Left hindlimb (tissue), 1 donor: ENCODE measurements around the gene EFHC2.

Experiments used
- DNase-seq: peaks from one replicate; pipeline ENCODE4 v3.0.0-alpha.2; 2018

Gene EFHC2, protein sequence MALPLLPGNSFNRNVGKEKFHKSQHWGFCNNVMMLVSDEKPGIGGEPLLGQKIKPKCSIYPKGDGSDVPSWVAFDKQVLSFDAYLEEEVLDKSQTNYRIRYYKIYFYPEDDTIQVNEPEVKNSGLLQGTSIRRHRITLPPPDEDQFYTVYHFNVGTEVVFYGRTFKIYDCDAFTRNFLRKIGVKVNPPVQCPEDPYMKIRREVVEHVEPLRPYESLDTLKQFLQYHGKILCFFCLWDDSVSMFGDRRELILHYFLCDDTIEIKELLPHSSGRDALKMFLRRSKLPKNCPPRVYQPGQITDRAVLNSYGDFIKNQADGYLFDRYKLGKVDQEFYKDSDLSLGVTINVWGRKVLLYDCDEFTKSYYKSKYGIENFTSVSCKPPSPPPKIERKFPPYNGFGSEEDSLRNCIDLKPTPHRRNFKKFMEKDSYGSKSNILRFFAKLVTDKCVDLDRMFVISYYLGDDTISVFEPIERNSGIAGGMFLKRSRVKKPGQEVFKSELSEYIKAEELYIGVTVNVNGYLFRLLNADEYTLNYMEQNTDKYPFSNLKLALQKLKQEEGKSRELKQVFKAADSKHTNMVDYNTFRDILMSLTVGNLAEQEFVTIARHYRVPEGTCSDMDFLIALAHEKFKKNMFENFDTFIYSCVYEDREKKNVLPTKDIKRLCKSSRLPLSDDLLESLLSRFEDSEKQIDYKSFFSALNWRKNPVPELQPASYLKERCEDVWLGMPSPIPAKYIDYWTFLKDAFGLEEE

GRCh38 chrX:44343412-44344141 is at the start of gene EFHC2:
TSS of gene EFHC2 (minus strand) at chrX:44343672. CDS start at chrX:44343588, 84 bp downstream.
- DNase-seq: peak; percentile 77

- DNase-seq: no peak
Measured at GRCh38 chrX:44392767-44393166, 49.3 kb upstream of the EFHC2 start.

DNA sequence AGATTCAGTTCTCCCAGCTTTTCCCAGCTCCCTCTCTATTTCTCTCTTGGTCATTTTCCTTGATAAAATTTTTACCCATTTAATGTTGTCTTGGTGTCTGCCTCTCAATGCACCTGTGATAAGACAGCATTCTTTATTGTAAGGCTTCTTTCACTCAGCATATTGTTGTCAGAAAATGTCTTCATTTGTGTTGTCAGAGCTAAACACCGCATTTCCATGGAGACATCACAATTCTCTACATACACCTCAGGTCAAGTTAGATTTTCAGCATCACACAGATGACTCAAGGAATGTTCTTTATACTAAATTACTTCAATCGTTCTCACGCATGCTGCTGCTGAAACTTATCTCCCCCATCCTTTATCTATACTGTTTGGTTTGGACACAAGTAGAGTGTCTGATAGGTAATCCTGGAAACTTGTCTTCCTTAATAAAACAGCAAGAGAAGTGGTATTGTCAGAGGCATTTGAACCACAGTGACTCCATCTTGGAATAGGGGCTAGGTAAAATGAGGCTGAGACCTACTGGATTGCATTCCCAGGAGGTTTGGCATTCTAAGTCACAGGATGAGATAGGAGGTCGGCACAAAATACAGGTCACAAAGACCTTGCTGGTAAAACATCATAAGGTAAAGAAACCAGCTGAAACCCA is 41.3 kb upstream of the EFHC2 start:
- DNase-seq: no peak

DNA sequence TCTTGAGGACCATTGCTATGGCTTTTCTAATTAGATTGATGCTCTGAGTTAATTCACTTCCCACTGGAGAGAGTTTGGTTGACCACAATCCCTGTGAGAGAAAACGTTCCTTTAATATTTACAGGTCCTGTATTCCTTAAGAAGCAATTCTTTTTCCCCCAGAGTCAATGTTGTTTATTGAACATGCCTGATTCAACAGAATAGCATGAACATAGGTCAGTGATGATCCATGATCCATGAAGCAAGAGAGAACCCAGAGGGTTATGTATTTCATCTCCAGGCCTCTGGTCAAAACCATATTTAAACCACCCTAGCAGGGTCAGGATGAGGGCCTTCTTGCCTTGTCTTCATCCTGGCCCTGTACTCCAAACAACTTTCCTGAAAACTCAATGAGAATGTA is 39.4 kb upstream of the EFHC2 start:
- no peak for DNase-seq

DNA sequence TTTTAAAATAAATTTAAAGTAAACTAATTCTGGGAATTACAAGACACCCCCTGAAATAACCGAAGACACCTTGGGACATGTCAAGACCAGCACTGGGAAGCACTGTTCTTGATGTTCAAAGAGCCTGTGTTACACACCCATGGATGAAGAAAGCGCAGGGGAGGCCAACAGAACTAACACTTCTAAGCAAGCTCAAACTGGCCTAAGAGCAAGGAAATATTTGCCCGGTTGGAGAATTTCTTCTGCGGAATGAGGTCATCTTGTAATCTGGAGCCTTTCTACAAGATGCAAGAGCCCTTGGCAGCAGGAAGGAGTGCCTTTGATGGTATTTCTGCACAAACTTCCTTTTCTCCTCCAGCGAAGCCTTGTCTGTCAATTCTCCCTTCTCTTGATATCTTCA is 9.3 kb upstream of the EFHC2 start:
- DNase-seq: no peak

GRCh38 chrX:44349561-44349960 is 6.1 kb upstream of the EFHC2 start:
- DNase-seq: no peak

- no peak for DNase-seq
Measured at GRCh38 chrX:44344687-44345086, 1.2 kb upstream of the EFHC2 start.

DNA sequence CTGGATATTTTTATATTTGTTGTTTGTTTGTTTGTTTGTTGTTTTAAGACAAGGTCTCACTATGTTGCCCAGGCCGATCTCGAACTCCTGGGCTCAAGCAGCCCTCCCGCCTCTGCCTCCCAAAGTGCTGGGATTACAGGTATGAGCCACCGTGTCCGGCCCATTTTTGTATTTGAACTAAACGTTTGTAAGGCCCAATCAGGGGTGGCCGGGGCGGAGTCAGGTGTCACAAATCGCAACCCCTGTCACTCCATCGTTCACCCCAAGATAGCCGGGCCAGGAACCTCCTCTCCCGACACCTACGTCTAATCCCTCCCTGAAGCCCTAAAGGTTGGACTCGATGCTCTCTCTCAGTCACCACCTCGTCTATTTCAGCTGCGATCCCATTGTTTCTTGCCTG is 722 bp upstream of the EFHC2 start:
- DNase-seq: no peak

GRCh38 chrX:44342866-44343265 is 606 bp downstream of the EFHC2 start:
- DNase-seq: no peak

GRCh38 chrX:44338361-44338760 is 5.1 kb downstream of the EFHC2 start:
- DNase-seq: no peak

GRCh38 chrX:44332437-44332836 is 11.0 kb downstream of the EFHC2 start:
- no peak for DNase-seq

DNA sequence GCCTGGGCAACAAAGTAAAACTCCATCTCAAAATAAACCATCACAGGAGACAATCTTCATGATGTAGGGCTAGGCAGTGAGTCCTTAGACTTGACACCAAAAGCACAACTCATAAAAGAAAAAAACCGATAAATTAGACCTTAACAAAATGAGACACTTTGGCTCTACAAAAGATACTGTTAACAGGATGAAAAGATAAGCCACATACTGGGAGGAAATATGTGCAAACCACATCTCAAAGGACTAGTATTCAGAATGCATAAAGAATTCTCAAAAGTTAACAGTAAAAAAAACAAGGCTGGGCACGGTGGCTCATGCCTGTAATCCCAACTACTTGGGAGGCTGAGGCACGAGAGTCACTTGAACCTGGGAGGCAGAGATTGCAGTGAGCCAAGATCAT is 13.2 kb downstream of the EFHC2 start:
- DNase-seq: no peak

DNA sequence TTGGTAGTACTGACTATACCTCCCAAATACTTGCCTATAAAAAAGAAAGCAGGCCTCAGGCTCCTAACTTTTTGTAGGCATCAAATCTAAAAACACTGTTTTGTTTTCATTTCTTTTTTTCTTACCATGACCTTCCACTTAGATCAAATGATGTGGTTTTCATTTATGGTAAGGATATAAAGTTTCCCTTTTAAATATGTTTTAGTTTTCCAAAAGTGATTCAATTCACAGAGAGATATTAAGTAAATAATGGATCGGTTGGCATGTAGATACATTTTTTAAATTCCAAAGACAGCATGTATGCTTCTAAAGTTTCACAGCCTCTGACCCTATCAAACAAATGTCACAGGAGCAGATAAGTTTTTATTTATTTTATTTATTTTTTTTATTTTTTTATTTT is 23.9 kb downstream of the EFHC2 start:
- DNase-seq: no peak

GRCh38 chrX:44317181-44317580 is 26.3 kb downstream of the EFHC2 start:
- DNase-seq: no peak

- no peak for DNase-seq
Measured at GRCh38 chrX:44314808-44315207, 28.7 kb downstream of the EFHC2 start.

- DNase-seq: no peak
Measured at GRCh38 chrX:44314259-44314734, 29.2 kb downstream of the EFHC2 start.

- no peak for DNase-seq
Measured at GRCh38 chrX:44312421-44312820, 31.1 kb downstream of the EFHC2 start.

DNA sequence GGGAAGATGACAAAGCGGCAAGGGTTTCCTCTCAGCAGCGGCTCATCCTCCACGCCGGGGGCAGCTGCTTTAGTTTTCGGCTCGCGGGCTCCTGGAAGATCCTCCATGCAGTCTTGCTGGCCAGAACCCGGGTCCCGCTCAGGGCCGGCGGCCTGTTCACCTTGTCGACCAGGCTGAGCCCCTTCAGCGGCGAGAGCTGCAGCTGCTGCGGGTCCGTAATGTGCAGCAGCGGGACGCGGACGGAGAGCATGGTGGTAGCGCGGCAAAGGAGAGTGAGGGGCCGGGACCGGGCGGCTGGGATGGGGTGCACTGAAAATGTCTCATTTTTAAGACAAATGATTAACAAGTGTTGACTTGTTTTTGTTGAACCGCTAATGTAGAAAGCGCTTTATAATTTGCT is 33.2 kb downstream of the EFHC2 start:
- no peak for DNase-seq

- no peak for DNase-seq
Measured at GRCh38 chrX:44308869-44309268, 34.6 kb downstream of the EFHC2 start.

- DNase-seq: no peak
Measured at GRCh38 chrX:44306356-44306755, 37.1 kb downstream of the EFHC2 start.

GRCh38 chrX:44305921-44306320 is 37.6 kb downstream of the EFHC2 start:
- no peak for DNase-seq

DNA sequence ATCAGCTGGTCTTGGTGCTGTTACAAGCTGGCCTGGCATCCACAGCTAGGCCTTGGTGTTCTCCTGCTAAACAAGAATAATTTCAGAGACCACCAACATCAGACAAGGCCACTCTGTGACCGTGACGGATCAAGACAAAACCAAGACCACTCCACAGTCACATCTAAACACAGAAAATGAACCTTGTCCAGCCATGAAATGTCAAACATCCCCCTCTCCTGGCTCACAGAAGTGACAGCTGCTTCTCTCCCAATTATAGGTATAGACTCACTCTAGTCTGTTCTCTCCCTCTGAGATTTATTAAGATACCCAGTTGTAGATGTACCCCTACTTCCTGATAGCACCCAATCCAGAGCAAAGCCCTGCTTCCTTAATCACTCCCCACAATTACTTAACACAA is 40.4 kb downstream of the EFHC2 start:
- DNase-seq: no peak

- no peak for DNase-seq
Measured at GRCh38 chrX:44299177-44299576, 44.3 kb downstream of the EFHC2 start.
